Measurements from ENCODE around the gene SRCAP. TPM values are rescaled to one million over a fixed set of nuclear protein-coding genes. Genes with fewer than 3 reads are reported as not detected.

SRCAP gene
- total and polyA plus RNA-seq, 2 donors: 6.1 to 8.8 TPM

DNA sequence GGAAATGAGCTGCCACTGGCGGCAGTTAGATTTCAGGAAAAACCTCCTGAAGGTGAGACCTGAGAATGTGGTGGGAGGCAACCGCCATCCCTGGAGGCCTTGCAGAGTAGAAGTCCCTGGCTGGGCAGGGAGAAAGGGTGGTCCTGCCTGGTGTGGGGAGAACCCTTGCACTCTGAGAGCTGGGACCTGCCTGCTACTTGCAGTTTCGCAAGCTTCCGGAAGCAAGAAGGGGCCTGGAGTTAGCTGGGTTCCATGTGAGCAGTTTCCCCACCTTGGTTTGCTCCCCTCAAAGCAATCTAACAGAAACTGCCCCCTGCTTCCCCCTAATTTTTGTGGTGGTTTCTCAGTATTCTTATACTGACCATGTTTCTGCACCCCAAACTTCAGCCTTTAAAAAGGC lies 81.6 kb downstream of the SRCAP start:
- no peak overlapping the region for H3K4me3 ChIP-seq (ENCODE audit: low read length in 2 of 2)
- no peaks in the 10 kb centered on the region for H3K9me3 ChIP-seq (ENCODE audit: control insufficient read depth in 2 of 2, insufficient read depth in 1 of 2, low read length in 1 of 2)
- H3K36me3 ChIP-seq (ENCODE audit: control insufficient read depth in 2 of 2, insufficient read depth in 2 of 2, low read length in 1 of 2): peaks cover 24 to 31% of the 10 kb centered on the region in 2 donors
- H3K27me3 ChIP-seq (ENCODE audit: control insufficient read depth in 2 of 2, insufficient read depth in 1 of 2, low read length in 1 of 2): peaks cover 0 to 10% of the 10 kb centered on the region in 2 donors
- DNase-seq (ENCODE audit: low read depth in 6 of 9, low spot score in 9 of 9): no peak
- no peak overlapping the region for H3K27ac ChIP-seq (ENCODE audit: low read depth in 1 of 2, low read length in 1 of 2)
- 95% methylated on average over 4 of the region's 4 CpGs for WGBS
- H3K4me1 ChIP-seq (ENCODE audit: control insufficient read depth in 2 of 2, insufficient read depth in 2 of 2, low read length in 2 of 2): peaks cover 7 to 12% of the 10 kb centered on the region in 2 donors

DNA sequence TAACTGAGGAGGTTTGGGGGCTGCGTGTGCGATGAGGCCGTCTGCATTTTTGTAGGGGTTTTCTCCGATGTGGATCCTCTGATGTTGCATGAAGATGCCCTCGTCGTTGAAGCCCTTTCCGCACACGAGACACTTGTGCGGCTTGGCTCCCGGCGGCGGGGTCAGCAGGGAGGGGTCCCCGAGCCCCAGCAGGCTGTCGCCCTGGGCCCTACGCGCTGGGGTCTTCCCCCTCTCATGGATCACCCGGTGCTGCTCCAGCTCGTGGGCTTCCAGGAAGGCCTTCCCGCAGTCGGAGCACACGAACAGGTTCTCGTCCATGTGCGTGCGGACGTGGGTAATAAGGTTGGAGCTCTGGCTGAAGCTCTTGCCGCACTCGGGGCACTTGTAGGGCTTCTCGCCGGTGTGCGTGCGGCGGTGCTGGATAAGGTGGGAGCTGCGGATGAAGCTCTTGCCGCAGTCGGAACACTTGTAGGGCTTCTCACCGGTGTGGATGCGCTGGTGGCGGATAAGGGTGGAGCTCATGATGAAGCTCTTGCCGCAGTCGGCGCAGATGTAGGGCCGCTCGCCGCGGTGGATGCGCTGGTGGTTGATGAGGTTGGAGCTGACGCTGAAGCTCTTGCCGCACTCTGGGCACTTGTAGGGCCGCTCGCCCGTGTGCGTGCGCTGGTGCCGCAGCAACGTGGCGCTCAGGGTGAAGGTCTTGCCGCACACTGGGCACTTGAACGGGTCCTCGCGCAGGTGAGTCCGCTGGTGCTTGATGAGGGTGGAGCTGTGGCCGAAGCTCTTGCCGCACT lies 83.7 kb downstream of the SRCAP start:
- Histone ChIP-seq H3K27ac (ENCODE audit: low read depth in 1 of 2, low read length in 1 of 2) (no peak overlapping the region), H3K36me3 (ENCODE audit: control insufficient read depth in 2 of 2, insufficient read depth in 2 of 2, low read length in 1 of 2) (peaks cover 24 to 31% of the 10 kb centered on the region in 2 donors), H3K9me3 (ENCODE audit: control insufficient read depth in 2 of 2, insufficient read depth in 1 of 2, low read length in 1 of 2) (no peaks in the 10 kb centered on the region), H3K4me3 (ENCODE audit: low read length in 2 of 2) (no peak overlapping the region), H3K27me3 (ENCODE audit: control insufficient read depth in 2 of 2, insufficient read depth in 1 of 2, low read length in 1 of 2) (peaks cover 0 to 16% of the 10 kb centered on the region in 2 donors), H3K4me1 (ENCODE audit: control insufficient read depth in 2 of 2, insufficient read depth in 2 of 2, low read length in 2 of 2) (peaks cover 6 to 16% of the 10 kb centered on the region in 2 donors)
- no peak for DNase-seq (ENCODE audit: low read depth in 6 of 9, low spot score in 9 of 9)
- 99% methylated on average over 63 of the region's 63 CpGs for WGBS

DNA sequence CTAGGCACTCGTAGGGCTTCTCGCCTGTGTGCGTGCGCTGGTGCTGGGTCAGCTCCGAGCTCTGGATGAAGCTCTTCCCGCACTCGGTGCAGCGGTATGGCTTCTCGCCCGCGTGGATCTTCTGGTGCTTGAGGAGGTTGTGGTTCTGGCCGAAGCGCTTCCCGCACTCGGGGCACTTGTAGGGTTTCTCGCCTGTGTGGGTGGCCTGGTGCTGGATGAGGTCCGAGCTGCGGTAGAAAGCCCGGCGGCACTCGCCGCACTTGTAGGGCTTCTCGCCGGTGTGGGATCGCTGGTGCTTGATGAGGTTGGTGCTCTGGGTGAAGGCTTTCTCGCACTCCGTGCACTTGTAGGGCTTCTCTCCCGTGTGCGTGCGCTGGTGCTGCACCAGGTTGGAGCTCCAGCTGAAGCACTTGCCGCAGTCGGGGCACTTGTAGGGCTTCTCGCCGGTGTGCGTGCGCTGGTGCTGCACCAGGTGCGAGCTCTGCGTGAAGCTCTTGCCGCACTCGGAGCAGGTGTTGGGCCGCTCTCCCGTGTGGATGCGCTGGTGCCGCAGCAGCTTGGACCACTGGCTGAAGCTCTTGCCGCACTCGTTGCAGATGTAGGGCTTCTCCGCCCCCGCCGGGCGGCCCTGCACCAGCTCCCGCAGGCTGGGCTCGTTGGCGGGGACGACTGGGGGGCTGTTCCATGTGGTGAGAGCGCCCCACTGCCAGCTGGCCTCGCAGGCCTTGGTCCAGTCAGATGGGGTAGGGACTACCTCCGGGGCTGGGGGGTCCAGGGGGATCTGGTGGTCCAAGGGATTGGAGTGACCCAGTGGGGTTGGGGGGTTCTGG lies 84.5 kb downstream of the SRCAP start:
- no peak overlapping the region for H3K4me3 ChIP-seq (ENCODE audit: low read length in 2 of 2)
- H3K27me3 ChIP-seq (ENCODE audit: control insufficient read depth in 2 of 2, insufficient read depth in 1 of 2, low read length in 1 of 2): peaks cover 0 to 22% of the 10 kb centered on the region in 2 donors
- no peaks in the 10 kb centered on the region for H3K9me3 ChIP-seq (ENCODE audit: control insufficient read depth in 2 of 2, insufficient read depth in 1 of 2, low read length in 1 of 2)
- H3K36me3 ChIP-seq (ENCODE audit: control insufficient read depth in 2 of 2, insufficient read depth in 2 of 2, low read length in 1 of 2): peaks cover 24 to 31% of the 10 kb centered on the region in 2 donors
- H3K4me1 ChIP-seq (ENCODE audit: control insufficient read depth in 2 of 2, insufficient read depth in 2 of 2, low read length in 2 of 2): peaks cover 6 to 19% of the 10 kb centered on the region in 2 donors
- no peak overlapping the region for H3K27ac ChIP-seq (ENCODE audit: low read depth in 1 of 2, low read length in 1 of 2)
- no peak for DNase-seq (ENCODE audit: low read depth in 6 of 9, low spot score in 9 of 9)
- WGBS: 98% methylated on average over 57 of the region's 57 CpGs

DNA sequence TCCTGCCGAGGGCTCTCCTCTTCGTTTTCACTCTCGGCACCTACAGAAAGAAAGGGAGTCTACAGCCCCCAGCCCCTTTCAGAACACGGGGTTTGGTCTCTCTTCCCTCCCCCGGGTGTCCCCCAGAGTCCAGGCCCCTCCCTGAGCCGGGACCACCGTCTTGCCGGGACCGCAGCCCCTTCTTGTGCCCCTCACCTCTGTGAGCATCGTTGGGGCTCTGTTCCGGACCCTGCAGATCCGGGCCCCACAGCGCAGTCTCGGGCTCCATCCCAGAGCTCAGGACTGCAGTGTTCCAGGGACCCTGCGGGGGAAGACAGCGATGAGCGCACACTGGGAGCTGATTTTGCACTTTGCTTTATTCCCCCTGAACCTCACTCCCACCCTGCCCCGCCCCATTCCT lies 85.2 kb downstream of the SRCAP start:
- Histone ChIP-seq H3K36me3 (ENCODE audit: control insufficient read depth in 2 of 2, insufficient read depth in 2 of 2, low read length in 1 of 2) (peaks cover 24 to 31% of the 10 kb centered on the region in 2 donors), H3K27me3 (ENCODE audit: control insufficient read depth in 2 of 2, insufficient read depth in 1 of 2, low read length in 1 of 2) (peaks cover 0 to 22% of the 10 kb centered on the region in 2 donors), H3K4me3 (ENCODE audit: low read length in 2 of 2) (no peak overlapping the region), H3K27ac (ENCODE audit: low read depth in 1 of 2, low read length in 1 of 2) (no peak overlapping the region), H3K9me3 (ENCODE audit: control insufficient read depth in 2 of 2, insufficient read depth in 1 of 2, low read length in 1 of 2) (no peaks in the 10 kb centered on the region), H3K4me1 (ENCODE audit: control insufficient read depth in 2 of 2, insufficient read depth in 2 of 2, low read length in 2 of 2) (peaks cover 6 to 19% of the 10 kb centered on the region in 2 donors)
- 95% methylated on average over 18 of the region's 18 CpGs for WGBS
- no peak for DNase-seq (ENCODE audit: low read depth in 6 of 9, low spot score in 9 of 9)

DNA sequence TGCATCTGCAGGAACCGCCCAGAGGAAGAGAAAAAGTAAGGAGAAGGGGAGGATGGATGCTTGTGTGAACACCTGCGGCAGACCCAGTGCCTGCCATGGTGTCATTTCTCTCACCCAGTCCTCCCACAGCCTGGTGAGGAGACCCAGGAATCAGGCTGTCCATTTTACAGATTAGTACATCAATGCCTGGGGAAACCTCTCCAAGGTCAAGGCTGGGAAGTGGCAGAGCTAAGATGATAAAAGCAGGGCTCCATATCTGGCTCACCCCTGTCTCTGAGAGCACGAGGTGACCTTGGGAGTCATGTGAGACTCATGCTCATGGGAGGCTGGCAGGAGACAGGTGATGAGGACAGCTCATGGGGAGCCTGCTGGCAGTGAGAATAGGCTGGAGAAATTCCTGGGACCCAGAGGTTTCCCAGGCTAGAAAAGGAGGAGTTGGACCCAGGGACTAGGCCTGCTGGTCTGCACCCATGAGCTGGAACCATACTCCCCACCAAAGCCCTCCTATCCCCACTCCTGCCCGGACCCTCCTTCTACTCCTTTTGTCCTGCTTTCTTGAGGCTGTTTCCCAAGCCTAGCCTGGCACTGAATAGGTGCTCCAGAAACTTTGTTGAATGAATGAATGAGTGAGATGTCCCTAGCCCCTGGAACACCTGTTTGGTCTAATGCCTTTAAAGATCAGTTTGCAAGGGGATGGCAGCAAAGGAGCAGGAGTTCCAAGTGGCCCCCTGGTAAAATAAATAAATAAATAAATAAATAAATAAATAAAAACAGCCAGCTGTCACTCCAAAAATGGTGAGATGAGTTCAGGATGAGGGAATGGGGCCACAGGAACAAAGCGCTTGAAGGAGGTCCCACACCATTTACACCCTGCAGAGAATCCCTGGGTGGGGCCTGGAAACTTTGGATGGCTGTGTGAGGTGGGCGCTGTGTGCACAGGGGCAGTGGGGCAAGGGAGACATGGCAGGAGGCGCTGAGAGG lies 86.4 kb downstream of the SRCAP start:
- no peak overlapping the region for H3K4me3 ChIP-seq (ENCODE audit: low read length in 2 of 2)
- no peaks in the 10 kb centered on the region for H3K9me3 ChIP-seq (ENCODE audit: control insufficient read depth in 2 of 2, insufficient read depth in 1 of 2, low read length in 1 of 2)
- 96% methylated on average over 7 of the region's 7 CpGs for WGBS
- no peak for DNase-seq (ENCODE audit: low read depth in 6 of 9, low spot score in 9 of 9)
- H3K4me1 ChIP-seq (ENCODE audit: control insufficient read depth in 2 of 2, insufficient read depth in 2 of 2, low read length in 2 of 2): peaks cover 6 to 19% of the 10 kb centered on the region in 2 donors
- H3K27ac ChIP-seq (ENCODE audit: low read depth in 1 of 2, low read length in 1 of 2): no peak overlapping the region
- H3K36me3 ChIP-seq (ENCODE audit: control insufficient read depth in 2 of 2, insufficient read depth in 2 of 2, low read length in 1 of 2): peaks cover 24 to 31% of the 10 kb centered on the region in 2 donors
- H3K27me3 ChIP-seq (ENCODE audit: control insufficient read depth in 2 of 2, insufficient read depth in 1 of 2, low read length in 1 of 2): peaks cover 0 to 22% of the 10 kb centered on the region in 2 donors

DNA sequence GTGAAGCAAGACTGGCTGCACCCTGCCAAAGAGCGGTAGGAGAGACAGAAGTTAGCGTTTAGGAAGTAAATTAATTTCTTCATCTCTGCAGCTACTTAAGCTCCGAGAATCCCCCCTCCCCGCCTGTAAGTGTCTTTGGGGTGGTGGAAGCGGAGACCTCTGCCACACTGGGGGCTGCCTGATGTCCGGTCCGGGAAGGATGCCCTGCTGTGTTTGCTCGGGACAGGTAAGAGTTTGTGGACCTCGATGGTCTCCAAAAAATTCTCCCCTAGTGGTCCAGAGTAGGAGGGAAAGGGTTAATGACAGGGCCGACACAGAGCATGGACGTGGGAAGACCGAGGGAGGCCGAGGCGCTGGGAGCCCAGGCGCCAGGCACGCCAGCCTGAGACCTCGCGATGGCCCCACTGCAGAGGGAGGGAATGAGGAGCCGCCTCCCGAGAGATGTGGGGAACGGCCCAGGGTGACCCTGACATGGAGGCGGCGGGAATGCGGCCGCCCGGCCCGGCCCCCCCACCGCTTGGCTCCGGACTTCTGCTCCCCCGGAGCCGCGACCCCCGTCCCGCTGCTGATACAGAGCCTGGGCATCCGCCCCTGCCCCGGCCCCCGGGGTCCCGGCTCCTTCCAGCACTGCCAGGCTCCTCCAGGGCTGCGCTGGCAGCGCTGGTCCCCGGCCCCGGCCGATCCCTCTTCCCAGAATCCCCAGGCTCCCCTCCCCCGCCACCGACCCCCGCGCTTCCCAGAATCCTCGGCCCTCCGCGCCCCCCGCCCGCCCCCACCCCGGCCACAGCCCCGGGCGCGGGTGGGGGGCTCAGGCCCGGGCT lies 87.4 kb downstream of the SRCAP start:
- DNase-seq (ENCODE audit: low read depth in 6 of 9, low spot score in 9 of 9): no peak
- no peaks in the 10 kb centered on the region for H3K9me3 ChIP-seq (ENCODE audit: control insufficient read depth in 2 of 2, insufficient read depth in 1 of 2, low read length in 1 of 2)
- WGBS: 10% methylated on average over 57 of the region's 57 CpGs
- peaks cover 22 to 31% of the 10 kb centered on the region in 2 donors for H3K36me3 ChIP-seq (ENCODE audit: control insufficient read depth in 2 of 2, insufficient read depth in 2 of 2, low read length in 1 of 2)
- H3K4me1 ChIP-seq (ENCODE audit: control insufficient read depth in 2 of 2, insufficient read depth in 2 of 2, low read length in 2 of 2): peaks cover 6 to 19% of the 10 kb centered on the region in 2 donors
- H3K4me3 ChIP-seq (ENCODE audit: low read length in 2 of 2): peak overlapping the region; percentile 84 to 99
- H3K27me3 ChIP-seq (ENCODE audit: control insufficient read depth in 2 of 2, insufficient read depth in 1 of 2, low read length in 1 of 2): peaks cover 0 to 22% of the 10 kb centered on the region in 2 donors
- no peak overlapping the region for H3K27ac ChIP-seq (ENCODE audit: low read depth in 1 of 2, low read length in 1 of 2)

DNA sequence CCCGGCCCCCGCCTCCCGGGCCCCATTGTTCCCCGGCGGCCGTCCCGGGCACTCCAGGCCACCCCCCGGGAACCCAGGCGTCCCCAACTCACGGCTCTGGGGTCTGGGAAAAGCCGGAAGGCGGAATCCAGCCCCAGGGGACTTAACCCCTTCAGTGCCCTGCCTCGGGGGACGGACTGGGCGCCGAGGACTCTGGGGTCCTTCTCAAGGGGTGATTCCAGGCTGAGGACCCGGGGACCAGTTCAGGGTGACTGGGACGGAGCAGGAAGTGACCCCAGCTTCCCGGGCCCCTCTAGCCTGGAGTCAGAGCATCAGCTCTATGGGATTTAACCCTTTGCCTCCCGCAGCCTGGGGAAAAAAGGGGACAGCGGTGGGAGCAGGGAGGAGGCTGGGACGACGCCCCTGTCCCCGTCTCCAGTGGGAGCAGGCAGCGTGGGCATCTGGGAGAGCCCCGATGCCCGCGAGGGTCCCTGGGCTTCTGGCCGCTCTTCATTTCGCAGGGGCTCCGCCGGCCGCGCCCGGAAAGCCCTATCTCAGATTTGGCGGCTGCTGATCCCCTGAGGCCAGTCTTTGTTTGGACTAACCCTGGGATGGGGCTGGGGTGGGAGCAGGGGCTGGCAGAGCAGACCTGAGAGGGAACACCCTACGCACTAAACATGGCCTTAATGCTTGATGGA lies 88.1 kb downstream of the SRCAP start, which contains the start of gene ZNF629:
ZNF629 (minus strand) TSS at position 270 of the 677 bp plus-strand sequence. CDS start 2,723 bp downstream, outside the sequence.
- peak within 1 kb of the TSS; percentile 84 to 99 for H3K4me3 ChIP-seq (ENCODE audit: low read length in 2 of 2)
- DNase-seq (ENCODE audit: low read depth in 6 of 9, low spot score in 9 of 9): peak in 2 of 9 donors; percentile 54 to 72

More for the DNA sequence above, 88.1 kb downstream of the SRCAP start, which contains the start of gene ZNF629:
- Histone ChIP-seq H3K4me1 (ENCODE audit: control insufficient read depth in 2 of 2, insufficient read depth in 2 of 2, low read length in 2 of 2) (peaks cover 6 to 19% of the 10 kb centered on the region in 2 donors), H3K9me3 (ENCODE audit: control insufficient read depth in 2 of 2, insufficient read depth in 1 of 2, low read length in 1 of 2) (no peaks in the 10 kb centered on the region), H3K36me3 (ENCODE audit: control insufficient read depth in 2 of 2, insufficient read depth in 2 of 2, low read length in 1 of 2) (peaks cover 15 to 26% of the 10 kb centered on the region in 2 donors), H3K27me3 (ENCODE audit: control insufficient read depth in 2 of 2, insufficient read depth in 1 of 2, low read length in 1 of 2) (peaks cover 0 to 22% of the 10 kb centered on the region in 2 donors), H3K27ac (ENCODE audit: low read depth in 1 of 2, low read length in 1 of 2) (peak within 1 kb of the TSS in 1 of 2 donors; percentile 73)
- WGBS: 3% methylated on average over 37 of the region's 37 CpGs
